Measurements from ENCODE around the gene CFAP65.
A peak's percentile ranks its signal among the peaks of the same experiment; 100 is the strongest.

The CFAP65 gene

GRCh38 chr2:218990612-218991011 is 50.7 kb downstream of the CFAP65 start:
- no peaks in the 10 kb centered on the region for H3K36me3 Mint-ChIP-seq
- peaks cover 84 to 93% of the 10 kb centered on the region in 2 donors for H3K27me3 Mint-ChIP-seq
- no peaks in the 10 kb centered on the region for H3K9me3 Mint-ChIP-seq
- DNase-seq (no peak), ATAC-seq (replicated peaks) (no peak)
- H3K4me3 Mint-ChIP-seq, result no peak overlapping the region
- no peak overlapping the region for H3K27ac Mint-ChIP-seq
- H3K4me1 Mint-ChIP-seq, result peaks cover 11 to 13% of the 10 kb centered on the region in 2 donors

GRCh38 chr2:218990052-218990451 is 51.3 kb downstream of the CFAP65 start:
- ATAC-seq (replicated peaks) (no peak), DNase-seq (no peak)
- Mint-ChIP-seq H3K4me1 (peaks cover 10 to 15% of the 10 kb centered on the region in 2 donors), H3K36me3 (no peaks in the 10 kb centered on the region), H3K27me3 (peaks cover 82 to 91% of the 10 kb centered on the region in 2 donors), H3K4me3 (no peak overlapping the region), H3K9me3 (no peaks in the 10 kb centered on the region), H3K27ac (no peak overlapping the region)

- H3K4me1 Mint-ChIP-seq, result peaks cover 15 to 16% of the 10 kb centered on the region in 2 donors
- no peaks in the 10 kb centered on the region for H3K36me3 Mint-ChIP-seq
- no peak overlapping the region for H3K27ac Mint-ChIP-seq
- DNase-seq, result no peak
- H3K4me3 Mint-ChIP-seq, result no peak overlapping the region
- H3K27me3 Mint-ChIP-seq, result peaks cover 79 to 91% of the 10 kb centered on the region in 2 donors
- no peak for ATAC-seq (replicated peaks)
- no peaks in the 10 kb centered on the region for H3K9me3 Mint-ChIP-seq
Observed at GRCh38 chr2:218988650-218989049, 52.7 kb downstream of the CFAP65 start.

- Mint-ChIP-seq H3K4me1 (peaks cover 14 to 17% of the 10 kb centered on the region in 2 donors), H3K27me3 (peaks cover 83 to 93% of the 10 kb centered on the region in 2 donors), H3K27ac (no peak overlapping the region), H3K4me3 (no peak overlapping the region), H3K9me3 (no peaks in the 10 kb centered on the region), H3K36me3 (no peaks in the 10 kb centered on the region)
- DNase-seq (no peak), ATAC-seq (replicated peaks) (no peak)
Observed at GRCh38 chr2:218988164-218988563, 53.2 kb downstream of the CFAP65 start.

- no peak overlapping the region for H3K27ac Mint-ChIP-seq
- peaks cover 21 to 28% of the 10 kb centered on the region in 2 donors for H3K4me1 Mint-ChIP-seq
- H3K9me3 Mint-ChIP-seq, result no peaks in the 10 kb centered on the region
- DNase-seq, result no peak
- peak overlapping the region in 1 of 2 donors; percentile 10 for H3K4me3 Mint-ChIP-seq
- H3K27me3 Mint-ChIP-seq, result peaks cover 86 to 92% of the 10 kb centered on the region in 2 donors
- ATAC-seq (replicated peaks), result no peak
- no peaks in the 10 kb centered on the region for H3K36me3 Mint-ChIP-seq
Observed at GRCh38 chr2:218986148-218986761, 55.1 kb downstream of the CFAP65 start.

GRCh38 chr2:218985325-218986091 is 55.8 kb downstream of the CFAP65 start:
- H3K4me1 Mint-ChIP-seq, result peaks cover 25 to 35% of the 10 kb centered on the region in 2 donors
- H3K27ac Mint-ChIP-seq, result no peak overlapping the region
- no peak for ATAC-seq (replicated peaks)
- H3K9me3 Mint-ChIP-seq, result no peaks in the 10 kb centered on the region
- H3K36me3 Mint-ChIP-seq, result no peaks in the 10 kb centered on the region
- peaks cover 87 to 91% of the 10 kb centered on the region in 2 donors for H3K27me3 Mint-ChIP-seq
- peak overlapping the region in 1 of 2 donors; percentile 10 for H3K4me3 Mint-ChIP-seq
- no peak for DNase-seq

GRCh38 chr2:218985021-218985324 is 56.3 kb downstream of the CFAP65 start, which contains the start of gene FEV:
Gene FEV (minus strand): TSS chr2:218985184. CDS start chr2:218985075, 109 bp downstream.
- peaks cover 25 to 39% of the 10 kb centered on the region in 2 donors for H3K4me1 Mint-ChIP-seq
- no peak for DNase-seq
- H3K36me3 Mint-ChIP-seq, result peaks cover 0 to 2% of the 10 kb centered on the region in 2 donors
- H3K27me3 Mint-ChIP-seq, result peaks cover 85 to 90% of the 10 kb centered on the region in 2 donors
- peak within 1 kb of the TSS; percentile 80 for H3K27ac Mint-ChIP-seq
- no peak for ATAC-seq (replicated peaks)
- no peaks in the 10 kb centered on the region for H3K9me3 Mint-ChIP-seq
- H3K4me3 Mint-ChIP-seq, result peak within 1 kb of the TSS; percentile 10 to 31

GRCh38 chr2:218984239-218985020 is 56.9 kb downstream of the CFAP65 start:
- Mint-ChIP-seq H3K27me3 (peaks cover 81 to 90% of the 10 kb centered on the region in 2 donors), H3K4me3 (peak overlapping the region; percentile 8 to 31), H3K4me1 (peaks cover 28 to 44% of the 10 kb centered on the region in 2 donors), H3K36me3 (peaks cover 0 to 2% of the 10 kb centered on the region in 2 donors), H3K27ac (peak overlapping the region; percentile 80), H3K9me3 (no peaks in the 10 kb centered on the region)
- ATAC-seq (replicated peaks), result no peak
- DNase-seq, result no peak

- Mint-ChIP-seq H3K9me3 (no peaks in the 10 kb centered on the region), H3K4me3 (no peak overlapping the region), H3K27ac (peak overlapping the region; percentile 80), H3K27me3 (peaks cover 76 to 88% of the 10 kb centered on the region in 2 donors), H3K36me3 (peaks cover 0 to 2% of the 10 kb centered on the region in 2 donors), H3K4me1 (peaks cover 28 to 45% of the 10 kb centered on the region in 2 donors)
- ATAC-seq (replicated peaks) (no peak), DNase-seq (no peak)
Observed at GRCh38 chr2:218983934-218984238, 57.4 kb downstream of the CFAP65 start.

GRCh38 chr2:218983263-218983933 is 57.9 kb downstream of the CFAP65 start:
- H3K9me3 Mint-ChIP-seq, result no peaks in the 10 kb centered on the region
- peak overlapping the region; percentile 48 for H3K27ac Mint-ChIP-seq
- H3K4me1 Mint-ChIP-seq, result peaks cover 28 to 45% of the 10 kb centered on the region in 2 donors
- peak overlapping the region in 1 of 2 donors; percentile 6 for H3K4me3 Mint-ChIP-seq
- H3K36me3 Mint-ChIP-seq, result peaks cover 0 to 2% of the 10 kb centered on the region in 2 donors
- DNase-seq (no peak), ATAC-seq (replicated peaks) (no peak)
- peaks cover 73 to 87% of the 10 kb centered on the region in 2 donors for H3K27me3 Mint-ChIP-seq

- peaks cover 28 to 45% of the 10 kb centered on the region in 2 donors for H3K4me1 Mint-ChIP-seq
- peaks cover 0 to 2% of the 10 kb centered on the region in 2 donors for H3K36me3 Mint-ChIP-seq
- no peak for DNase-seq
- peak overlapping the region; percentile 65 to 66 for H3K4me3 Mint-ChIP-seq
- H3K27me3 Mint-ChIP-seq, result peaks cover 74 to 91% of the 10 kb centered on the region in 2 donors
- H3K9me3 Mint-ChIP-seq, result no peaks in the 10 kb centered on the region
- peak overlapping the region; percentile 48 for H3K27ac Mint-ChIP-seq
- ATAC-seq (replicated peaks), result no peak
Observed at GRCh38 chr2:218982586-218983262, 58.6 kb downstream of the CFAP65 start.

GRCh38 chr2:218981881-218982585 is 59.3 kb downstream of the CFAP65 start:
- H3K36me3 Mint-ChIP-seq, result peaks cover 0 to 2% of the 10 kb centered on the region in 2 donors
- H3K9me3 Mint-ChIP-seq, result no peaks in the 10 kb centered on the region
- DNase-seq, result no peak
- peak overlapping the region; percentile 48 for H3K27ac Mint-ChIP-seq
- H3K4me3 Mint-ChIP-seq, result peak overlapping the region; percentile 65 to 70
- peaks cover 70 to 91% of the 10 kb centered on the region in 2 donors for H3K27me3 Mint-ChIP-seq
- peaks cover 28 to 45% of the 10 kb centered on the region in 2 donors for H3K4me1 Mint-ChIP-seq
- ATAC-seq (replicated peaks), result peak in 1 of 2 donors; percentile 15

GRCh38 chr2:218981390-218981880 is 59.9 kb downstream of the CFAP65 start:
- Mint-ChIP-seq H3K27me3 (peaks cover 68 to 91% of the 10 kb centered on the region in 2 donors), H3K27ac (peak overlapping the region; percentile 92), H3K4me1 (peaks cover 28 to 45% of the 10 kb centered on the region in 2 donors), H3K4me3 (peak overlapping the region; percentile 61 to 70), H3K36me3 (peaks cover 0 to 2% of the 10 kb centered on the region in 2 donors), H3K9me3 (no peaks in the 10 kb centered on the region)
- DNase-seq (no peak), ATAC-seq (replicated peaks) (no peak)
